Type B pancreatic cell (in vitro differentiated cells): ENCODE measurements around the gene GNB5. TPM values are rescaled to one million over a fixed set of nuclear protein-coding genes. Genes with fewer than 3 reads are reported as not detected.

Experiments
- DNase-seq: peaks from one replicate; pipeline ENCODE4 v3.0.0; 2021; ENCODE audit warnings: mixed read lengths; ENCODE audit not compliant: unreplicated experiment; ENCODE audit errors: extremely low spot score
- H3K27ac Mint-ChIP-seq: 2 replicates; pipeline ENCODE4 v1.8.0; 2021; ENCODE audit warnings: mild to moderate bottlenecking, mixed read lengths
- H3K27me3 Mint-ChIP-seq: 2 replicates; pipeline ENCODE4 v1.8.0; 2021; ENCODE audit warnings: mixed read lengths
- H3K36me3 Mint-ChIP-seq: 2 replicates; pipeline ENCODE4 v1.8.0; 2021; ENCODE audit warnings: mixed read lengths
- H3K4me1 Mint-ChIP-seq: one replicate; pipeline ENCODE4 v1.8.0; 2021; ENCODE audit warnings: mixed read lengths; ENCODE audit not compliant: unreplicated experiment
- H3K4me3 Mint-ChIP-seq: 2 replicates; pipeline ENCODE4 v1.8.0; 2021; ENCODE audit warnings: mild to moderate bottlenecking, mixed read lengths
- H3K9me3 Mint-ChIP-seq: 2 replicates; pipeline ENCODE4 v1.8.0; 2021; ENCODE audit warnings: mixed read lengths
- CTCF ChIP-seq: fragments of 200-600 bp; sonication (generic); conservative IDR thresholded peaks from 2 replicates; pipeline ENCODE4 v1.5.0; 2021; ENCODE audit warnings: antibody characterized with exemption, mild to moderate bottlenecking
- total RNA-seq: library from RNA; stranded (reverse); gene quantifications from 2 replicates; pipeline ENCODE4 v1.2.1, GENCODE V29; 2021; ENCODE audit warnings: low replicate concordance

The GNB5 gene
- total RNA-seq, 1 donor from 2014 or later: 19.9 TPM

- peaks cover 5% of the 10 kb centered on the region for H3K4me1 Mint-ChIP-seq
- H3K36me3 Mint-ChIP-seq: no peaks in the 10 kb centered on the region
- no peak for DNase-seq
- H3K27me3 Mint-ChIP-seq: no peaks in the 10 kb centered on the region
- H3K4me3 Mint-ChIP-seq: no peak overlapping the region
- TF ChIP-seq CTCF: no peak
- H3K9me3 Mint-ChIP-seq: no peaks in the 10 kb centered on the region
- H3K27ac Mint-ChIP-seq: no peak overlapping the region
These were observed 96.2 kb downstream of the GNB5 start for GRCh38 chr15:52094811-52095584.

- H3K9me3 Mint-ChIP-seq: no peaks in the 10 kb centered on the region
- no peak for DNase-seq
- H3K27ac Mint-ChIP-seq: no peak overlapping the region
These were observed 97.4 kb downstream of the GNB5 start for GRCh38 chr15:52093539-52094510.

DNA sequence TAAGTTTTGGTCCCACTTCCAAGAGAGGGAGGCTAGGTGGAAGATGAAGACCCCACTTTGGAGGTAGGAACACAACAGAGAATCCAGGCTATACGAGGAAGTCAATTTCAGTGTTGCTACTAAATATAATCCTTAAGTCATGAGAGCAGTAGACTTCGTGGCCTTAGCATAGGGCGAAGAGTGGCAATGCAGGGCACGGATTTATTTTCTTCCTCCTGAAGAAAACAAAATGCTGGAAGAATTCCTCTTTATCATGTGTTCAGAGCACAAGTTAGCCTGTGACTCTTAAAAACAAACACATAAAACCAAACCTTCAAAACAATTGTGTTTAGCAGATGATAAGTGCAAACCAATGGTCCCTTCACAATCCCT is 98.0 kb downstream of the GNB5 start:
- no peak for DNase-seq
- no peaks in the 10 kb centered on the region for H3K36me3 Mint-ChIP-seq
- H3K27ac Mint-ChIP-seq: no peak overlapping the region
- no peaks in the 10 kb centered on the region for H3K27me3 Mint-ChIP-seq
- H3K4me3 Mint-ChIP-seq: no peak overlapping the region
- peaks cover 5% of the 10 kb centered on the region for H3K4me1 Mint-ChIP-seq
- TF ChIP-seq CTCF: no peak
- no peaks in the 10 kb centered on the region for H3K9me3 Mint-ChIP-seq

More at GRCh38 chr15:52093539-52094510, 97.4 kb downstream of the GNB5 start:
- no peak for TF ChIP-seq CTCF
- Mint-ChIP-seq H3K4me1 (peaks cover 5% of the 10 kb centered on the region), H3K27me3 (no peaks in the 10 kb centered on the region), H3K36me3 (no peaks in the 10 kb centered on the region), H3K4me3 (no peak overlapping the region)

DNA sequence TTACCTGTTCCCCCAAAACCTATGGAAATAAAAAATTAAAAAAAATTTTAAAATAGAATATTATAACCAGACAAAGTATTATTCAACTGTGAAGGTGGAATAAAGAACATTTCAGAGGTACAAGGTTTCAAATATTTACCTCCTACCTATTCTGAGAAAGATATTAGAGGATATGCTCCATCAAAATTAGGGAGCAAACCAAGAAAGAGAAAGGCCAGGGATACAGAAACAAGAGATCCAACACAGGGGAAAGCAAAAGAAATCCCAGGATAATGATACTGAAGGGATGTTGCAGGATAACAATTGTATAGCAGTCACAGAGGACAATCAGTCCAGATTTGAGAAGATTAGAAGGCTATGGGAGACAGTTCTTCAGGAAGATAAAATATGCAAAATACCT is 101.0 kb downstream of the GNB5 start:
- peaks cover 1% of the 10 kb centered on the region for H3K27me3 Mint-ChIP-seq
- no peak for TF ChIP-seq CTCF
- H3K36me3 Mint-ChIP-seq: no peaks in the 10 kb centered on the region
- DNase-seq: no peak
- H3K4me3 Mint-ChIP-seq: no peak overlapping the region
- H3K27ac Mint-ChIP-seq: no peak overlapping the region
- H3K9me3 Mint-ChIP-seq: peaks cover 2% of the 10 kb centered on the region
- no peaks in the 10 kb centered on the region for H3K4me1 Mint-ChIP-seq

DNA sequence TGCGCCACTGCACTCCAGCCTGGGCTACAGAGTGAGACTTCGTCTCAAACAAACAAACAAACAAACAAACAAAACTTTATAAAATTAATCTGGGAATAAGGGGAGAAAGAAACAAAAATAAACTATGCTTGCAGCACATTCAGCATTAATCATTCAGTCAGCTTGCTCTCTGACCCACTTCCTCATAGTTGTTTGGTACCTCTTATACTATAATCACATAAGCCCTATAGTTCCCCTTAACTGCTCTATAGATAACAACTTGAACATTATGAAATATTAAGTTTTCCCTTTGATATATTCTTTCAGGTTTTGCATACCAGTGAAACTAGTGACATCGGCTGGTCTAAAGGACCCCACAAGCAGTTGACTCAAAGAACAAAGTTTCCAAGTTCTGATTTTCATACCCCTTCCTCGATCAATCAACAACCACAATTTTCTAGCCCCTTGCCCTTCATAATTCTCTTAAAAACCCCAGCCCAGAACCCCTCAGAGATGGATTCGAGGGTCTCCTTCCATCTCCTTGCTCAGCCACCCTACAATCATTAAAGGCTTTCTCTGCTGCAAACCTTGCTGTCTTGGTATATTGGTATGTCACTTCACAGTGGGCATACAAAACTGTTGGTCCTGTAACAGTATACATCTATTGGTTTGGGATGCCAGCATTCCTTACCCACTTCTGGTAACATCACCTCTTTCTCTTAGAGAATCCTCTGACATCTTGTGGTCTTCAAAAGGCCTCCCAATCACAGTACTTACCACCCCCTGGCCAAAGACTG is 105.0 kb downstream of the GNB5 start:
- Mint-ChIP-seq H3K36me3 (no peaks in the 10 kb centered on the region), H3K4me1 (no peaks in the 10 kb centered on the region), H3K27me3 (peaks cover 6% of the 10 kb centered on the region), H3K4me3 (no peak overlapping the region), H3K9me3 (peaks cover 4% of the 10 kb centered on the region), H3K27ac (no peak overlapping the region)
- DNase-seq: no peak
- no peak for TF ChIP-seq CTCF
